GM10847 (cell line): ENCODE data around the gene GJA4.

ENCODE experiments used
- POLR2A ChIP-seq: IDR thresholded peaks from 2 replicates; pipeline ENCODE4 v1.6.1; 2011; ENCODE audit not compliant: insufficient read length; ENCODE audit errors: extremely low read depth

Gene GJA4

DNA sequence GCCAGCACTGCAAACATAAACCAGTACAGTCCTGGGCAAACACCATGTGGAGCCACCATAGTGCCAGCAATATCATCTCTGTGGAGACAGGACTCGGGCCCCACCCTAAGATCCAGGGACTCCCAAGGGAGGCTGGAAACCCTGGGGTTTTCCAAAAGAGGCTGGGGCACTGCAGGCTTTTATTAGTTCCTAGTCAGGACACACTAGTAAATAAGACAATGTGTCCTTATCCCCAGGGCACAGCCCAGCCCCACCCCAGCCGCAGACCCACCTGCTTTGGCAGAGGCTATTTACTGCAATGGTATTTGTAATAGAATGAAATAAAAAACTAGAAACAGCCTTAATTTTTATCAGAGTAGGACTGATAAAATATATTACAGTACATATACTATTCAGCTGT, 12.3 kb upstream of the GJA4 start:
- no peak for TF ChIP-seq POLR2A

- TF ChIP-seq POLR2A = no peak
These were observed 11.5 kb upstream of the GJA4 start, which contains the start of gene GJB3 for GRCh38 chr1:34781071-34781843. Gene GJB3, plus strand, starts transcription at chr1:34781214. Its CDS starts 3,549 bp downstream, at chr1:34784763.

DNA sequence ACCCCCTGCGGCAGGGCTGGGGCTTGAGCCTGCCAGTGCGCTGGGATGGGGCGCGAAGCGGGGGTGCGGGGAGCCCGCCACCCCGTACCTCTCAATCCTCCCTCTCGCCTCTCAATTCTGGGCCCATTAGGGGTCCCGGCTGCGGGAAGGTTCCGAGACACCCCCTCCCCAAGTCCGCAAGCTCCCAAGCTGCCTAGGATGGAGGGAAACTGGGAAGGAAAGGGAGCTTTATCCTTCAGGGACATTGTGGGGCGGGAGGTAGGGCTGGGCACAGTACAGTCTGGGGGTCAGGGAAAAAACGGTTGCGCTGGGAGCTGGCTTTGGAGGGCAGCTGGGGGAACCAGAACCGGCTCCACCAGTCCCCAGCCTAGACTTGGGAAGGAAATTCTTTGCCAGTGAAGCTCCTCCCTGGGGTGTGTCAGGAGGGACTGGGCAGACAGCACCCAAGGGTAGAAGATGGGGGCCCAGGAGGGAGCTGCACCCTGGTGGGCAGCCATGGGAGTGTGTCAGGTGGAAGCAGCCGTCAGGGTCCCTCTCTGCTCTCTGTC, 10.9 kb upstream of the GJA4 start:
- TF ChIP-seq POLR2A = no peak

DNA sequence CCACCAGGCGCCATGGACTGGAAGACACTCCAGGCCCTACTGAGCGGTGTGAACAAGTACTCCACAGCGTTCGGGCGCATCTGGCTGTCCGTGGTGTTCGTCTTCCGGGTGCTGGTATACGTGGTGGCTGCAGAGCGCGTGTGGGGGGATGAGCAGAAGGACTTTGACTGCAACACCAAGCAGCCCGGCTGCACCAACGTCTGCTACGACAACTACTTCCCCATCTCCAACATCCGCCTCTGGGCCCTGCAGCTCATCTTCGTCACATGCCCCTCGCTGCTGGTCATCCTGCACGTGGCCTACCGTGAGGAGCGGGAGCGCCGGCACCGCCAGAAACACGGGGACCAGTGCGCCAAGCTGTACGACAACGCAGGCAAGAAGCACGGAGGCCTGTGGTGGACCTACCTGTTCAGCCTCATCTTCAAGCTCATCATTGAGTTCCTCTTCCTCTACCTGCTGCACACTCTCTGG, 8.0 kb upstream of the GJA4 start:
- no peak for TF ChIP-seq POLR2A

DNA sequence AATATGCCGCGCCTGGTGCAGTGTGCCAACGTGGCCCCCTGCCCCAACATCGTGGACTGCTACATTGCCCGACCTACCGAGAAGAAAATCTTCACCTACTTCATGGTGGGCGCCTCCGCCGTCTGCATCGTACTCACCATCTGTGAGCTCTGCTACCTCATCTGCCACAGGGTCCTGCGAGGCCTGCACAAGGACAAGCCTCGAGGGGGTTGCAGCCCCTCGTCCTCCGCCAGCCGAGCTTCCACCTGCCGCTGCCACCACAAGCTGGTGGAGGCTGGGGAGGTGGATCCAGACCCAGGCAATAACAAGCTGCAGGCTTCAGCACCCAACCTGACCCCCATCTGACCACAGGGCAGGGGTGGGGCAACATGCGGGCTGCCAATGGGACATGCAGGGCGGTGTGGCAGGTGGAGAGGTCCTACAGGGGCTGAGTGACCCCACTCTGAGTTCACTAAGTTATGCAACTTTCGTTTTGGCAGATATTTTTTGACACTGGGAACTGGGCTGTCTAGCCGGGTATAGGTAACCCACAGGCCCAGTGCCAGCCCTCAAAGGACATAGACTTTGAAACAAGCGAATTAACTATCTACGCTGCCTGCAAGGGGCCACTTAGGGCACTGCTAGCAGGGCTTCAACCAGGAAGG, 7.4 kb upstream of the GJA4 start:
- no peak for TF ChIP-seq POLR2A

DNA sequence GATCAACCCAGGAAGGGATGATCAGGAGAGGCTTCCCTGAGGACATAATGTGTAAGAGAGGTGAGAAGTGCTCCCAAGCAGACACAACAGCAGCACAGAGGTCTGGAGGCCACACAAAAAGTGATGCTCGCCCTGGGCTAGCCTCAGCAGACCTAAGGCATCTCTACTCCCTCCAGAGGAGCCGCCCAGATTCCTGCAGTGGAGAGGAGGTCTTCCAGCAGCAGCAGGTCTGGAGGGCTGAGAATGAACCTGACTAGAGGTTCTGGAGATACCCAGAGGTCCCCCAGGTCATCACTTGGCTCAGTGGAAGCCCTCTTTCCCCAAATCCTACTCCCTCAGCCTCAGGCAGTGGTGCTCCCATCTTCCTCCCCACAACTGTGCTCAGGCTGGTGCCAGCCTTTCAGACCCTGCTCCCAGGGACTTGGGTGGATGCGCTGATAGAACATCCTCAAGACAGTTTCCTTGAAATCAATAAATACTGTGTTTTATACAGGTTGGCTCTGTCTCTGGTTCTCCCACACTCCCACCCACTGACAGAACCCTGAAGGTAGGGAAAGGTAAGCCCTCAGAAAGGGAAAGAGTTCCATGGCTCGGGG, 6.8 kb upstream of the GJA4 start:
- TF ChIP-seq POLR2A = no peak

DNA sequence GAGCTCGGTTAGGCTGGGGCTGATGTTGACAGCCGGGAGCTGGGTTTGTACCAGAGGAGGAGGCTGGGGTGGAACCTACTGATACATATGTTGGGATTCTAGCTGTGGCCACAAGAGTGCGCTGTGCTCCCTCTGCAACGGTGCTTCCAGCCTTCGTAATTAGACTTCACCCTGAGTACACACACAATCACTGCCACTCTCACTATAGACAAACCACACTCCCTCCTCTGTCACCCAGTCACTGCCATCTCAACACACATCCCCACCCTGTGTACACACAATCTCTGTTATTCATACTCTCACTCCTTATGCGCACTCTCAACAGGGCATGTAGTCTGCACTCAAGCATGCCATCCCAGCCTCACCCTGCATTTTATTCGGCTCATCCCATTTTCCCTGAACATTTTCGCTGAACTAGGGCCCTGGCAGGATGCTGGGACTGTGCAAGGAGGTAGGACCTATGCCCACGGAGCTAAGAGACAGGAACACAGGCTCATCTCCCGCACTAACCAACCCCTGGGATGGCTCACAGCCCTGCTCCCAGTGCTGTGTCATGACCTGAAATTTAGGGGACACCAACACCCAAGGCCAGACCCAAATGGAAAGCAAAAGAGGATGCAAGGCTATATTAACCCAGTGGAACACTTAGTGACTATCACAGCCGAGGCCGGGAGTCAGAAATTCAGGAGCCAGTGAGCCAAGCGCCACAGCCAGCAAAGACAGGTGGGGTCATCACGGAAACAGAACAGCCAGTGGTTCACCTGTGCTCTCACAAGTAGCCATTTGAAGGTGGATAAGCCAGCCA, 6.1 kb upstream of the GJA4 start:
- no peak for TF ChIP-seq POLR2A

- no peak for TF ChIP-seq POLR2A
These were observed 5.1 kb upstream of the GJA4 start for GRCh38 chr1:34787461-34788420.

- TF ChIP-seq POLR2A = no peak
These were observed 1.8 kb upstream of the GJA4 start for GRCh38 chr1:34790985-34791384.

DNA sequence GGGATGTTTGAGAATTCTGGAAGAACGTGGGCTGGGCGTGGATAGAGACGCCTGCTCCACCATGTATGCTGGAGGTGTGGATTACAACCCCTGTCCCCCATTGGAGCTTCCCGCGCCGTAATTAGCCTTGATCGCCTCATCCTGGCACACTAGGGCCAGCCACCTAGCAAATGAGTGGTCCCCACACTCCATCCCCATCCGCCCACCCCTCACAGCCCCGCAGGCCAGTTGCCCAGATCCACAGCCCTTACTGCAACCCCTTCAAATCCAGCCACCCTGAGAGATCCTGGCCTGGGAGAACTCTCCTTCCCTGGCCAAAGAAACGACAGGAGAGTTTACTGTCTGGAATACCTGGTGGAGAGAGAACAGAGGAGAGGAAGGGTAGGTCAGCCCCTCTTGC, 375 bp upstream of the GJA4 start:
- TF ChIP-seq POLR2A = no peak

GRCh38 chr1:34794001-34794789, 1.4 kb downstream of the GJA4 start:
- no peak for TF ChIP-seq POLR2A

DNA sequence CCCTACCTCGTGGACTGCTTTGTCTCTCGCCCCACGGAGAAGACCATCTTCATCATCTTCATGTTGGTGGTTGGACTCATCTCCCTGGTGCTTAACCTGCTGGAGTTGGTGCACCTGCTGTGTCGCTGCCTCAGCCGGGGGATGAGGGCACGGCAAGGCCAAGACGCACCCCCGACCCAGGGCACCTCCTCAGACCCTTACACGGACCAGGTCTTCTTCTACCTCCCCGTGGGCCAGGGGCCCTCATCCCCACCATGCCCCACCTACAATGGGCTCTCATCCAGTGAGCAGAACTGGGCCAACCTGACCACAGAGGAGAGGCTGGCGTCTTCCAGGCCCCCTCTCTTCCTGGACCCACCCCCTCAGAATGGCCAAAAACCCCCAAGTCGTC, 2.0 kb downstream of the GJA4 start:
- TF ChIP-seq POLR2A = no peak

DNA sequence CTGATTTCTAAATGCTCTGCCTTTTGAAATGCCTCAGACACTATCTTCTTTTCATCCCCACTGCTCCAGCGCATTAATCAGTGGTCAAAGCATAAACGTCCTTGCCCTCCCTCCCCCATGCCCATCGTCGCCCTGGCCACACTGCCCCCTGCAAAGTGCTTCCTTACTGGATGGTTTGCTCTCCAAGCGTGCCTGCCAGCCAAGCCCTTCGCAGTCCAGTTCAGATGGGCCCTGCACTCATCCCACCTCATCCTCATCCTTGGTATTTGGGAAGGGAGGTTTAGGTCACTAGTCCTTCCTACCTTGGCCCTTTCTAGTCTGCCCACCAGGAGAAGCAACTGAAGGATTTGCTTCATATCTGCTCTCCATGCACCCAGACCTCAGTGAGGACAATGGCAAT, 3.1 kb downstream of the GJA4 start:
- TF ChIP-seq POLR2A = no peak
